Thyroid gland (tissue), 4 donors: ENCODE data around the gene MTA2. TPM values are rescaled to one million over a fixed set of nuclear protein-coding genes. Genes with fewer than 3 reads are reported as not detected.
A peak's percentile ranks its signal among the peaks of the same experiment; 100 is the strongest.
"Not testable (repeated sequence)": the region's sequence is repeated elsewhere in the genome, so short reads cannot be mapped to it uniquely, and the experiment has no call there.

ENCODE experiments used
- DNase-seq, 2 donors: peaks; one replicate each; pipeline ENCODE4 v3.0.0-alpha.2; 2019
- H3K27ac ChIP-seq, 3 donors: fragments of 200-600 bp; sonication (generic); 1 replicate in 2 of 3; 2 replicates in 1 of 3; pipeline ENCODE4 v1.5.1; 2016 to 2019; ENCODE audit warnings: mild to moderate bottlenecking in 1 of 3, moderate library complexity in 1 of 3
- H3K27me3 ChIP-seq: fragments of 200-600 bp; sonication (generic); one replicate; pipeline ENCODE4 v1.5.1; 2019
- H3K36me3 ChIP-seq, 2 donors: fragments of 200-600 bp; sonication (generic); one replicate each; pipeline ENCODE4 v1.5.1; 2016 to 2019
- H3K4me1 ChIP-seq, 2 donors: fragments of 200-600 bp; sonication (generic); one replicate each; pipeline ENCODE4 v1.5.1; 2017 to 2019
- H3K4me3 ChIP-seq, 3 donors: fragments of 200-600 bp; sonication (generic); replicated peaks in 1 of 3; 1 replicate in 2 of 3; 2 replicates in 1 of 3; pipeline ENCODE4 v1.5.1; 2016; ENCODE audit warnings: mild to moderate bottlenecking in 1 of 3
- H3K9me3 ChIP-seq: fragments of 200-600 bp; sonication (generic); one replicate; pipeline ENCODE4 v1.5.1; 2017
- POLR2A ChIP-seq, 2 donors: fragments of 450-650 bp; IDR thresholded peaks; one replicate each; pipeline ENCODE4 v1.6.1; 2017; ENCODE audit warnings: antibody characterized with exemption in 2 of 2, mild to moderate bottlenecking in 2 of 2, moderate library complexity in 1 of 2
- WGBS, 2 donors: methylation state at CpG; one replicate each; pipeline ENCODE4 v1.1.5; 2017; 5-methylcytosine and 5-hydroxymethylcytosine counted together
- intact Hi-C: fragments of 100-400 bp; cut with DNase I; formaldehyde crosslinking; loops from one replicate; pipeline ENCODE4 v1.15.1; 2023
- total RNA-seq, 4 donors: library from RNA; depleted of rRNA; stranded (reverse); fragments of >200 nt; gene quantifications; one replicate each; pipeline ENCODE4 v1.2.3, GENCODE V29; 2016
- TF ChIP-seq, protein P1 (sequence below), 6 experiments: fragments of 200-600 bp in 3 of 6; fragments of 450-650 bp in 3 of 6; sonication (generic) in 3 of 6; IDR thresholded peaks; one replicate each; pipeline ENCODE4 v1.5.1; 2016 to 2019; ENCODE audit warnings: antibody characterized with exemption in 6 of 6, mild to moderate bottlenecking in 2 of 6, inconsistent platforms in 1 of 6, moderate library complexity in 1 of 6

MTA2 gene
- total RNA-seq, 4 donors from 2014 or later = 65.3 to 76.7 (median 70.7) TPM

DNA sequence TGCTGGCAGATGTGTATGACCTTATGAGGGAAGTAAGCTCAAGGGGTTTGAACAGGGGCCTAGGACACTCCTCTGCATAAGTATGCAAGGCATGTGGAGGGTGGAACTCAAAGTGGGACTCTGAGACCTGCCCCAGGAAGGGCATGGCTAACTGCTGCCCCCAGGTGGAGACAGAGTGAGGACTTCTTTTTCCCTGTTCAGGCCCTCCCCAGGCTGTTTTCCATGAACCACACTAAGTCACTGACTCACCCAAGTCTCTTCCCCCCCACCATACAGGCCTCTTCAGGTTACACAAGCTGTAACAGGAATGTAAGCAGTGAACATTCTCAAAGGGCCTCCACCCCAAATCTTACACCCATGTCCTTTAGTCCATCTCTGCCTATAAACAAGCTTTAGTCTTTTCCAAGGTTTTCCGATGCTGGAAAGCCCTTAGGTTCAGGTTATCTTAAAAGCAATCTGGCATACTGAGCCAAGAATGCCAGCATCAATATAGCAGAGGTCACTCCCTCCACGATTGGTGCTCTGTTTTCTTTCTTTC, 41.0 kb downstream of the MTA2 start:
- Histone ChIP-seq H3K4me3 (no peak overlapping the region), H3K4me1 (peaks cover 27 to 35% of the 10 kb centered on the region in 2 donors), H3K27ac (peak overlapping the region; percentile 77 to 86 (median 79)), H3K27me3 (no peaks in the 10 kb centered on the region), H3K36me3 (peaks cover 44% of the 10 kb centered on the region in 2 donors), H3K9me3 (no peaks in the 10 kb centered on the region)
- 49 to 55% methylated on average over 2 of the region's 2 CpGs for WGBS, 2 donors
- intact Hi-C loops = loop anchor here (5.0 kb wide), 1 partner anchor 138 kb away; no protein-coding TSS in a partner anchor
- TF ChIP-seq, protein P1, sequence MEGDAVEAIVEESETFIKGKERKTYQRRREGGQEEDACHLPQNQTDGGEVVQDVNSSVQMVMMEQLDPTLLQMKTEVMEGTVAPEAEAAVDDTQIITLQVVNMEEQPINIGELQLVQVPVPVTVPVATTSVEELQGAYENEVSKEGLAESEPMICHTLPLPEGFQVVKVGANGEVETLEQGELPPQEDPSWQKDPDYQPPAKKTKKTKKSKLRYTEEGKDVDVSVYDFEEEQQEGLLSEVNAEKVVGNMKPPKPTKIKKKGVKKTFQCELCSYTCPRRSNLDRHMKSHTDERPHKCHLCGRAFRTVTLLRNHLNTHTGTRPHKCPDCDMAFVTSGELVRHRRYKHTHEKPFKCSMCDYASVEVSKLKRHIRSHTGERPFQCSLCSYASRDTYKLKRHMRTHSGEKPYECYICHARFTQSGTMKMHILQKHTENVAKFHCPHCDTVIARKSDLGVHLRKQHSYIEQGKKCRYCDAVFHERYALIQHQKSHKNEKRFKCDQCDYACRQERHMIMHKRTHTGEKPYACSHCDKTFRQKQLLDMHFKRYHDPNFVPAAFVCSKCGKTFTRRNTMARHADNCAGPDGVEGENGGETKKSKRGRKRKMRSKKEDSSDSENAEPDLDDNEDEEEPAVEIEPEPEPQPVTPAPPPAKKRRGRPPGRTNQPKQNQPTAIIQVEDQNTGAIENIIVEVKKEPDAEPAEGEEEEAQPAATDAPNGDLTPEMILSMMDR (IDR thresholded peaks at IDR 0.05) = peak; percentile 41 to 97 (median 92)
- peak in 1 of 2 donors; percentile 17 for TF ChIP-seq POLR2A (IDR thresholded peaks at IDR 0.05)
- peak; percentile 94 to 96 for DNase-seq

DNA sequence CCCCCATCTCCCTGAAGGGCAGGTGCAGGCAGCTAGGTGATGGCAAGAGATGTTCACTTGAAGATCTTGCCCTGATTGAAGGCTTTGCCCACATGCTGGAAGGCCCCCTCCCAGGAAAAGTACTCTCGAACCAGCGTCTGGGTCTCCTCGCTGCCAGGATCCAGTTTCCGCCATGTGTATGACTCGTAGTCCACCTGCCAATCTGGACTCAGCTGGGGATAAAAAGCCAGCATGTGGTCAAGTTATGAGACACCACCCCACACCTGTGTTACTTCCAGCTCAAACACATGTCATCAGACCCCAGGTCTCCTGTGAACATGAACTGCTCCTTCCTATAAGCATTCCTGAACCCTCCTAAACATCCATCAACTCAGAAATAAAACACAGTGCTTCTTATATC, 42.0 kb downstream of the MTA2 start:
- intact Hi-C loops = loop anchor here (5.0 kb wide), 1 partner anchor 137 kb away; no protein-coding TSS in a partner anchor
- H3K36me3 ChIP-seq = peaks cover 38 to 40% of the 10 kb centered on the region in 2 donors

DNA sequence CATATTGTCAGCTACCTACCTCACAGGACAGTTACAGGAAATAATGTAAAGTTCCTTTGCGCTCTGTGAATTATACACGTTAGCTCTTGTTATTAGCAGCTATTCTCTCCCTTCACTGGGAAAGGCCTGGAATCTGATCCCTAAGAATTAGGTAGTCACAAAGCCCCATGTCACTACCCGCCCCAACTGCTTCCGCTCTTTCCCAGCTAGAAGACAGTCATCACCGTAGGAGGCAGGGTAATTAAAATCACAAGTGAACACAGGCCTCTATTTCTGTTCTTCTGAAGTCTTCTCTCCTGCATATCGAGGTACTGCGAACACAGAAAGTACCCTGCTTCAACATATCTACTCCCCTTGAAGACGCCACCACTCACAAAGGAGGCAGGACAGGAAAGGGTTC, 42.5 kb downstream of the MTA2 start:
- Histone ChIP-seq H3K4me3 (no peak overlapping the region), H3K9me3 (no peaks in the 10 kb centered on the region), H3K27ac (peak overlapping the region in 2 of 3 donors; percentile 77 to 86), H3K27me3 (no peaks in the 10 kb centered on the region), H3K4me1 (peaks cover 42 to 50% of the 10 kb centered on the region in 2 donors), H3K36me3 (peaks cover 36 to 40% of the 10 kb centered on the region in 2 donors)
- TF ChIP-seq, protein P1 (IDR thresholded peaks at IDR 0.05) = no peak
- no peak for TF ChIP-seq POLR2A (IDR thresholded peaks at IDR 0.05)
- intact Hi-C loops = no loop called here
- WGBS, 2 donors = 88 to 91% methylated on average over 8 of the region's 8 CpGs
- DNase-seq = no peak

More for the DNA sequence above, 42.0 kb downstream of the MTA2 start:
- H3K9me3 ChIP-seq, H3K27me3 ChIP-seq, DNase-seq, H3K4me3 ChIP-seq: not testable (repeated sequence)
- Histone ChIP-seq H3K27ac (peak overlapping the region; percentile 67 to 86 (median 77)), H3K4me1 (peaks cover 37 to 45% of the 10 kb centered on the region in 2 donors)
- 84 to 88% methylated on average over 5 of the region's 5 CpGs for WGBS, 2 donors

DNA sequence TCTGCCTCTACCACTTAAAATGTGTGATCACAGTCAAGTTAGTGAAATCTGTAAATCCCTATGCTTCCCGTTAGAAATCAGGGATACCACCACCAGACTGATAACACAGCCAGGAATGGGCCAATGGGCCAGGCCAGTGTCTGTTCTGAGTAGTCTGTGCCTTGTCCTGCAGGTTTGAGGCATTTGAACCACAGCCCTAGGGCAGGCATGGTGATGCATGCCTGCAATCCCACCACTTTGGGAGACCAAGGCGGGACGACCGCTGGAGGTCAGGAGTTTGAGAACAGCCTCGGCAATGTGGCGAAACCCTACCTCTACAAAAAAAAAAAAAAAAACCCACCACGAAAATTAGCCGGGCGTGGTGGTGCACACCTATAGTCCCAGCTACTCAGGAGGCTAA, 43.0 kb downstream of the MTA2 start:
- H3K4me1 ChIP-seq = peaks cover 46 to 55% of the 10 kb centered on the region in 2 donors
- no peaks in the 10 kb centered on the region for H3K9me3 ChIP-seq
- no peak for DNase-seq
- TF ChIP-seq POLR2A (IDR thresholded peaks at IDR 0.05) = no peak
- TF ChIP-seq, protein P1 (IDR thresholded peaks at IDR 0.05) = no peak
- peak overlapping the region in 1 of 3 donors; percentile 86 for H3K27ac ChIP-seq
- intact Hi-C loops = no loop called here
- H3K36me3 ChIP-seq = peaks cover 32 to 37% of the 10 kb centered on the region in 2 donors
- H3K4me3 ChIP-seq = no peak overlapping the region
- H3K27me3 ChIP-seq = no peaks in the 10 kb centered on the region
- 93 to 97% methylated on average over 9 of the region's 9 CpGs for WGBS, 2 donors

DNA sequence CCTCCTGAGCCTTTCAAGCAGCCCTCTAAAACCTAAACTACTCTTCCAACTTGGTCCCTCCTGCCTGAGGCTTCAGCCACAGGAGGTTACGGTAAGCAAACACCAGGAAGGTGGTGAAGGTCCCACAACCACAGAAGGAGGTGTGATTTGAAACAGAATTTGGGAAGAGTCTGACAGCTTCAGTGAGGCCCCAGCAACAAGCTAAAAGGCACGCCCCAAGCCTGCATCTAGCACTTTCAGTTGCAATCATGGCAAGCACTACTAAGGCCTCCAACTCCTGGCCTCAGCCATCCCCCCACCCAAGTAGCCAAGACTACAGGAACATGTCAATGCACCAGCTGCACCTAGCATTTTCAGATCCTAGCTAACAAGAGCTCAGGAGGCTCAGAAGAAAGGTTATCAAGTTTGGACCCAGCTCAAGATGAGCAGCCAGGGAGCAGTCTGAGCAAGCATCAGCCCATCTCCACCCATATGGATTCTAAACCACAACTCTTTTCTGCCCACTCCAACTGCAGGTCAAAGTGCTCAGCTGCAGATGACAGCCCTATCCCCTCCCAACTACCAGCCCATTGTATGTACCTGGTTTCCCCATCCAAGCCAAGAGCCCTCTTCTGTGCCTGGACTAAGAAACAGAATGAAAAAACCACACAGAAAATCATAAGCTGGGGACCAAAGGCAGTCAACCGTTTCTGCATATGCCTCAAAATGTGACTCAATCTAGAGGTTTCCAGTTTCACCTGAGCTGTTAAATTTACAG, 44.6 kb downstream of the MTA2 start:
- intact Hi-C loops = no loop called here

More for the DNA sequence above, 44.6 kb downstream of the MTA2 start:
- WGBS, 2 donors = 49 to 63% methylated on average over 3 of the region's 3 CpGs
- Histone ChIP-seq H3K4me3 (no peak overlapping the region), H3K36me3 (peaks cover 16 to 20% of the 10 kb centered on the region in 2 donors), H3K4me1 (peaks cover 61 to 71% of the 10 kb centered on the region in 2 donors), H3K9me3 (no peaks in the 10 kb centered on the region), H3K27me3 (no peaks in the 10 kb centered on the region), H3K27ac (peak overlapping the region; percentile 83 to 96 (median 91))
- no peak for DNase-seq
- no peak for TF ChIP-seq POLR2A (IDR thresholded peaks at IDR 0.05)
- TF ChIP-seq, protein P1 (IDR thresholded peaks at IDR 0.05) = no peak
